SJSA1 (cell line): ENCODE measurements around the gene ZNF821. TPM values are rescaled to one million over a fixed set of nuclear protein-coding genes. Genes with fewer than 3 reads are reported as not detected.
"Not testable (repeated sequence)": the region's sequence is repeated elsewhere in the genome, so short reads cannot be mapped to it uniquely, and the experiment has no call there.

Experiments used
- DNase-seq, 2 experiments: peaks; one replicate each; pipeline ENCODE4 v3.0.0-alpha.2; 2015 to 2020; ENCODE audit warnings: low spot score in 2 of 2, low read depth in 1 of 2
- H3K27ac ChIP-seq: fragments of 250-450 bp; sonication (Bioruptor Pico); 2 replicates; pipeline ENCODE4 v1.5.1; 2020; ENCODE audit warnings: mild to moderate bottlenecking, moderate library complexity
- H3K27me3 ChIP-seq: fragments of 250-450 bp; sonication (Bioruptor Pico); replicated peaks from 2 replicates; pipeline ENCODE4 v1.5.1; 2020; ENCODE audit warnings: mild to moderate bottlenecking, moderate library complexity
- H3K36me3 ChIP-seq: fragments of 250-450 bp; sonication (Bioruptor Pico); 2 replicates; pipeline ENCODE4 v1.5.1; 2020; ENCODE audit warnings: mild to moderate bottlenecking
- H3K4me1 ChIP-seq: fragments of 250-450 bp; sonication (Bioruptor Pico); replicated peaks from 2 replicates; pipeline ENCODE4 v1.6.1; 2021; ENCODE audit warnings: mild to moderate bottlenecking
- H3K4me3 ChIP-seq: fragments of 250-450 bp; sonication (Bioruptor Pico); 2 replicates; pipeline ENCODE4 v1.5.1; 2020; ENCODE audit warnings: mild to moderate bottlenecking
- H3K9me3 ChIP-seq: fragments of 250-450 bp; sonication (Bioruptor Pico); replicated peaks from 2 replicates; pipeline ENCODE4 v1.5.1; 2020; ENCODE audit warnings: mild to moderate bottlenecking
- total RNA-seq: library from RNA; depleted of rRNA; stranded (reverse); fragments of >200 nt; shearing (Covaris generic); gene quantifications from 2 replicates; pipeline ENCODE4 v1.2.3, GENCODE V29; 2014; rRNA removed

Gene ZNF821
- total RNA-seq, 1 experiment from 2014 or later, result 19.2 TPM

DNA sequence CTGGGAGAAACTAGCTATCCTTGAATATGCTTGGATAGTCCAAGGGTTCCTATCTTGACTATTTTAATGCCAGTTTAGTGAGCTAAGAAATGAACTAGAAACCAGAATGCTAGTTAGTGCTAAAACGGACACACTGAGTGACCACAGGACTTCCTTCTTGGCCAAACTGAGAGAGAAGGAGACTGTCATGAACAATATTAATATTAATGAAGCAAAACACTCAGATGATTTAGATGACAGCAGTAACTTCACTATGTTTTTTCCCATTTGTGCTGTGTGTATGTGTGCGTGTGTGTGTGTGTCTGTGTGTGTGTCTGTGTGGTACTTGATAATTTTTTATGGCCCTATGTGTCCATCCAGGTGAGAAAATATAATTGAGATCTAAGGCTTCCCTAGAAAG, 40.4 kb downstream of the ZNF821 start:
- Histone ChIP-seq H3K9me3 (no peaks in the 10 kb centered on the region), H3K4me1 (peaks cover 9% of the 10 kb centered on the region; the same call in 1 of the 2 replicates), H3K27ac (no peak overlapping the region), H3K4me3 (no peak overlapping the region), H3K36me3 (peaks cover 16% of the 10 kb centered on the region), H3K27me3 (no peaks in the 10 kb centered on the region)
- no peak for DNase-seq

DNA sequence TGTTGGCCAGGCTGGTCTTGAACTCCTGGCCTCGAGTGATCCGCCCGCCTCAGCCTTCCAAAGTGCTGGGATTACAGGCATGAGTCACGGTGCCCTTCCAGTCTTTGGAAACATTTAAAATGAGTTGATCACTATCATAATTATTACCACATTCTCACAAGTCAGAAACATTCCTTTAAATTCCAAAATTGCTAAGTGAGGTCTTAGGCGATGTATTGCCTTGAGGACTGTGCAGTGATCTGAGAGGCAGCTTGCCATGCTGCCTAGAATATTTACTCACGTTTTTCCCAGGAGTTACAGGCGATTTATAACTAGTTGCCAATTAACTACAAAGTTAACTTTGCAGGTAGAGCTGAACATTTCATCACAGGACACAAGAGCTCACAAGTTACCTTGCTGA, 43.9 kb downstream of the ZNF821 start:
- H3K4me1 ChIP-seq, result no peaks in the 10 kb centered on the region
- no peaks in the 10 kb centered on the region for H3K27me3 ChIP-seq
- no peak for DNase-seq
- no peak overlapping the region for H3K27ac ChIP-seq
- H3K36me3 ChIP-seq, result no peaks in the 10 kb centered on the region
- H3K4me3 ChIP-seq, result no peak overlapping the region
- no peaks in the 10 kb centered on the region for H3K9me3 ChIP-seq

DNA sequence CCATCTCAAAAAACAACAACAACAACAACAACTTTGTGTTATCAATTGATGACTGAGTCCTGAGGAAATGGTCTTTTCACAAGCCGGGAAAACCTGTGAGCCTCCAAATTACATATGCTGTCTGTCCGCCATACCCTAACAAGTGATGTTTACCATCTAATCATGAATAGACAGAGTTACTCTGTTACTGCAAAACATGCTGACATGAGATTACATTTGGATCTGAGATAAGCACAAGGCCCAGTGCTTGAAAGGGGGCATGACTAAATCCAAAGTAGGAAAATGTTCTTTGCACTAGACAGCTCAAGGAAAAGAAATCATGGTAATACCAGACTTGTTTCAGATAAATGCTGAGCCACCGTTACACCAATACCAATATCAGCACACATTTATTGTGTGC, 46.8 kb downstream of the ZNF821 start:
- Histone ChIP-seq H3K9me3 (no peaks in the 10 kb centered on the region), H3K36me3 (no peaks in the 10 kb centered on the region), H3K4me1 (no peaks in the 10 kb centered on the region), H3K27ac (no peak overlapping the region), H3K4me3 (no peak overlapping the region), H3K27me3 (no peaks in the 10 kb centered on the region)
- no peak for DNase-seq

DNA sequence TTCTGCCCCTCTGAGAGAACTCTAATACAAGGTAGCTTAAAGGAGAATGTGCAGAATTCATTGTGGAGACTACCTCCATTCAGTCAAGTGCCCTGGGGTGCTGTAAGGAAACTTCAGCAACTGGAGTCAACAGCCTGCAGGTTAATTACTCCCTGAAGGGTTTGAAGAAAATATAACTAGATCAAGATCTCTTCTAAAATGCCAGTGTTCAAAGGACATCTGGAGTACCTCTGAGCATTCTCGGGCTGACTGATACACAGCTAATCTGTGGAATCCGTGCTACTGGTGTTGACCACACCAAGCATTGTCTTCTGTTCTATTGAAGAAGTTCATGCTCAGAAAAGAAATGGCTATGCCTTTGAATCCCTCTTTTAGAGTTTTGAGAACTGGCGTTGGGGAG, 49.7 kb downstream of the ZNF821 start:
- no peaks in the 10 kb centered on the region for H3K9me3 ChIP-seq
- H3K27me3 ChIP-seq, result no peaks in the 10 kb centered on the region
- H3K4me3 ChIP-seq, result no peak overlapping the region
- no peaks in the 10 kb centered on the region for H3K36me3 ChIP-seq
- H3K27ac ChIP-seq, result no peak overlapping the region
- no peaks in the 10 kb centered on the region for H3K4me1 ChIP-seq
- DNase-seq, result no peak

DNA sequence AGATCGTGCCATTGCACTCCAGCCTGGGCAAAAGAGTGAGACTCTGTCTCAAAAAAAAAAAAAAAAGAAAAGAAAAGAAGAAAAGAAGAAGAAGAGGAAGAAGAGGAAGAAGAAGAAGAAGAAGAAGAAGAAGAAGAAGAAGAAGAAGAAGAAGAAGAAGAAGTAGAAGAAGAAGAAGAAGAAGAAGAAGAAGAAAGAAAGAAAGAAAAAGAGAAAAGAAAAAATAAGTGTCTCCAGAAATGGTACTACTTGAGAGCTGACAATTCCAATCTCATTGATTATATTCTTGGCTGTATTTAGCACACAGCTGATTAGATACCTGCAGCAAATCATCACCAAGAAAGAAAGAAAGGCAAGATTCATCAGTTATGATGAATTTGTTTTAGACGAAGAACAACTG, 51.9 kb downstream of the ZNF821 start:
- H3K9me3 ChIP-seq, H3K4me1 ChIP-seq, DNase-seq, H3K36me3 ChIP-seq, H3K27ac ChIP-seq, H3K27me3 ChIP-seq, H3K4me3 ChIP-seq: not testable (repeated sequence)

DNA sequence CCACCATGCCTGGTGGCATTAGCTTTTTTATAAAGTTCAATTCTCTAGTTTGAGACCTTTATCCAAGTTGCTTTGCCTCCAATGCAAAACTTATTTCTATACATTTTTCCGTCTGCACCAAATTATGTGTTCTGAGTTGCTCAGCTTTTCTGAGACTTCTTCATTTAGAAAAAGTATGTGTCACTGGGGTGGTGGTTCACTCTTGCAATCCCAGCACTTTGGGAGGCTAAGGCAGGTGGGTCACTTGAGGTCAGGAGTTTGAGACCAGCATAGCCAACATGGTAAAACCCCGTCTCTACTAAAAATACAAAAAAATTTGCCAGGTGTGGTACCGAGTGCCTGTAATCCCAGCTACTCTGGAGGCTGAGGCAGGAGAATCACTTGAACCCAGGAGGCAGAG, 52.3 kb downstream of the ZNF821 start:
- DNase-seq, H3K4me3 ChIP-seq, H3K36me3 ChIP-seq, H3K27me3 ChIP-seq, H3K4me1 ChIP-seq, H3K27ac ChIP-seq, H3K9me3 ChIP-seq: not testable (repeated sequence)

DNA sequence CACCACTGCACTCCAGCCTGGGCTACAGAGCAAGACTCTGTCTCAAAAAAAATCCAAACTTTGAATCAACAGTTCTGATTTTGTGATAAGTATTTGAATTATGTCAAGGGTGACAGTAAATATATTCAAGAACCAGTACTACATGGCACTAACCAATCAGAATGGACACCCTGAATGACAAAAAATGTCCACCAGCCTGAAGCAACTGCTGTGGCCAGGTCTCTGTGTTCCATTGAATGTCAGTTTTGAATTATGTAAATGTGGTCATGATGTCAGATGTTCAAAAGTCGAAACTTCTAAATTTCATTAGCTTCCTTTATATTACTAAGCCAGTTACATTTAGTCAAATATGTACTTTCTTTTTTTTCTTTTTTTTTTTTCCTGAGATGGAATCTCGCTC, 53.6 kb downstream of the ZNF821 start:
- no peaks in the 10 kb centered on the region for H3K27me3 ChIP-seq
- H3K4me3 ChIP-seq, result no peak overlapping the region
- no peaks in the 10 kb centered on the region for H3K4me1 ChIP-seq
- H3K36me3 ChIP-seq, result no peaks in the 10 kb centered on the region
- DNase-seq, result no peak
- H3K9me3 ChIP-seq, result no peaks in the 10 kb centered on the region
- H3K27ac ChIP-seq, result no peak overlapping the region

DNA sequence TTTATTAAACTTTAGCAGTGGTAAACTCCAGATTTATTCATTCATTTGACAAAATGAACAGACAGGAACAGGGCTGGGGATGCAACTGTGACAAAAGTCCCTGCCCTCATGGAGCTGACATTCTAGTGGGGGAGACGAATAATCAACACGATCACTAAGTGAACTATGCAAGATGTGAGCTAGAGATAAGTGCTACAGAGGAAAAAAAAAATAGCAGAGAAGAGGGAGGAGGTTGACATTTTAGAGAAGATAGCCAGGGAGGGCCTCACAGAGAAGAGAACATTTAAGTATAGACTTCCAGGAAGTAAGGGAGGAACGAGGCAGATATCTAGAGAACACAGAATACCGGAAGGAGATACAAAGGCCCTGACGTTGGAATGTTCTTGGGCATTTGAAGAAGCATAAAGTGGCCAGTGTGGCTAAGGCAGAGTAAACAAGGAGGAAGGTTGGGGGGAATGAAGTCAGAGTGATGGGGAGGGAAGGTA, 57.4 kb downstream of the ZNF821 start:
- Histone ChIP-seq H3K9me3 (no peaks in the 10 kb centered on the region), H3K27me3 (no peaks in the 10 kb centered on the region), H3K4me1 (no peaks in the 10 kb centered on the region), H3K36me3 (no peaks in the 10 kb centered on the region), H3K4me3 (no peak overlapping the region), H3K27ac (no peak overlapping the region)
- no peak for DNase-seq

DNA sequence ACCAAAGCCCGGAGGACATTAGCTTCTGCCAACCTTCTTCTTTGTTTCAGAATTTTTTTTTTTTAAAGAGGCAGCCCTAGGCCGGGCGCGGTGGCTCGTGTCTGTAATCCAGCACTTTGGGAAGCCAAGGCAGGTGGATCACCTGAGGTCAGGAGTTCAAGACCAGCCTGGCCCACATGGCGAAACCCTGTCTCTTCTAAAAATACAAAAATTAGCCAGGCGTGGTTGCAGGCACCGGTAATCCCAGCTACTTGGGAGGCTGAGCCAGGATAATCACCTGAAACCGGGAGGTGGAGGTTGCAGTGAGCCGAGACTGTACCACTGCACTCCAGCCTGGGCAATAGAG, 66.9 kb downstream of the ZNF821 start:
- H3K9me3 ChIP-seq, H3K36me3 ChIP-seq, DNase-seq, H3K27me3 ChIP-seq, H3K4me3 ChIP-seq: not testable (repeated sequence)
- peak overlapping the region; percentile 58 for H3K27ac ChIP-seq
- peaks cover 32% of the 10 kb centered on the region for H3K4me1 ChIP-seq

DNA sequence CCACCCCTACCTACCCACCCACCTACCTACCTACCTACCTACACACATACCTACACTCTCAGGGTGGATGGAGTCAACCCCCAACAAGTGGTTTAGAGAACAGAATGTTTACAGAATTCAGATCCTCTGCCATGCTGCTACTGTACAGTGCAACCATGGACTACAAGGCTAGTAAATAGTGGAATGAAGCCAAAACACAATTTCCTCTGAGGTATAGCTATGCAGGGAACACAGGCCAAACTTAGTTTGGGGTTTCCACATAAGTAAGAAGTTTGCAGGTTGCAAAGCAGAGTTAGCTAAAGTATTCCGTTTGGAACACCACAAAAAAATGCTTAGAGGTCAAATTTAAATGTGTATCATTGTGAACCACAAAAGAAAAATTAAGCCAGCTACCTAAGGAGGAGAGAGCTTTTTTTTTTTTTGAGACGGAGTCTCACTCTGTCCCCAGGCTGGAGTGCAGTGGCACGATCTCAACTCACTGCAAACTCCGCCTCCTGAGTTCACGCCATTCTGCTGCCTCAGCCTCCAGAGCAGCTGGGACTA, 72.7 kb downstream of the ZNF821 start:
- no peak overlapping the region for H3K27ac ChIP-seq
- H3K4me1 ChIP-seq, result peaks cover 31% of the 10 kb centered on the region
- H3K4me3 ChIP-seq, result no peak overlapping the region
- peaks cover 7% of the 10 kb centered on the region for H3K9me3 ChIP-seq
- DNase-seq, result no peak
- peaks cover 26% of the 10 kb centered on the region for H3K36me3 ChIP-seq
- H3K27me3 ChIP-seq, result no peaks in the 10 kb centered on the region

DNA sequence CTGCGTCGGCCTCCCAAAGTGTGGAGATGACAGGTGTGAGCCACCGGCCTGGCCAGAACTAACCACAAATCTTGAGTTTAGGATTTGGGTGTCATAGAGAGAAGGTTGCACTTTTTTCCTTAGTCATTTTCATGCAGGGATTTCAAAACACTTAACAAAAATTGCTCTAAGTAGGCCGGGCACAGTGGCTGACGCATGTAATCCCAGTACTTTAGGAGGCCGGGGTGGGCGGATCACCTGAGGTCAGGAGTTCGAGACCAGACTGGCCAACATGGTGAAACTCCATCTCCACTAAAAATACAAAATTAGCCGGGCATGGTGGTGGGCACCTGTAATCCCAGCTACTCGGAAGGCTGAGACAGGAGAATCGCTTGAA, 73.8 kb downstream of the ZNF821 start:
- not testable (repeated sequence) for H3K9me3 ChIP-seq, H3K27me3 ChIP-seq, H3K27ac ChIP-seq, DNase-seq, H3K4me3 ChIP-seq
- Histone ChIP-seq H3K36me3 (peaks cover 36% of the 10 kb centered on the region), H3K4me1 (peaks cover 22% of the 10 kb centered on the region)

Other genes starting within 250 kb of the ZNF821 start
- gene PHLPP2, start 159.5 kb downstream of the ZNF821 start, total RNA-seq, result 9.1 and 9.9 TPM in 2 replicates
- gene AP1G1, start 75.3 kb downstream of the ZNF821 start, total RNA-seq, result 37.4 and 53.9 TPM in 2 replicates
- 9.9 and 24.2 TPM in 2 replicates for gene ATXN1L, start 38.2 kb downstream of the ZNF821 start, total RNA-seq
- gene IST1, start 11.3 kb upstream of the ZNF821 start, total RNA-seq, result 231 and 233 TPM in 2 replicates
- not detected in 2 replicates for gene PKD1L3, start 116.2 kb upstream of the ZNF821 start, total RNA-seq
- 5.5 and 6.6 TPM in 2 replicates for gene DHODH, start 124.6 kb upstream of the ZNF821 start, total RNA-seq
- gene HP, start 170.3 kb upstream of the ZNF821 start, total RNA-seq, result 0.29 and 0.91 TPM in 2 replicates
- not detected in 2 replicates for gene HPR, start 179.0 kb upstream of the ZNF821 start, total RNA-seq
- gene TXNL4B, start 209.4 kb upstream of the ZNF821 start, total RNA-seq, result 11.7 and 26.0 TPM in 2 replicates
- 50.9 and 67.1 TPM in 2 replicates for gene DHX38, start 209.7 kb upstream of the ZNF821 start, total RNA-seq